HG02610 (cell line): ENCODE results near the gene LACRT.
"Not testable (repeated sequence)": the region's sequence is repeated elsewhere in the genome, so short reads cannot be mapped to it uniquely, and the experiment has no call there.

Experiments used
- ATAC-seq: cut with Tn5 transposase; IDR thresholded peaks from one replicate; pipeline ENCODE4 v1.9.1; 2021; ENCODE audit warnings: mild to moderate bottlenecking, moderate library complexity; ENCODE audit not compliant: unreplicated experiment

LACRT gene

GRCh38 chr12:54641089-54641488 is 6.4 kb upstream of the LACRT start:
- ATAC-seq: no peak

GRCh38 chr12:54639112-54639511 is 4.4 kb upstream of the LACRT start:
- not testable (repeated sequence) for ATAC-seq

- ATAC-seq: no peak
Observed at GRCh38 chr12:54631988-54632728, 2.5 kb downstream of the LACRT start.

GRCh38 chr12:54631551-54631950 is 3.1 kb downstream of the LACRT start:
- ATAC-seq: no peak

- no peak for ATAC-seq
Observed at GRCh38 chr12:54629925-54630324, 4.8 kb downstream of the LACRT start.

GRCh38 chr12:54628186-54628846 is 6.4 kb downstream of the LACRT start:
- ATAC-seq: no peak

GRCh38 chr12:54627304-54627703 is 7.4 kb downstream of the LACRT start:
- no peak for ATAC-seq

GRCh38 chr12:54625598-54625997 is 9.1 kb downstream of the LACRT start:
- no peak for ATAC-seq

GRCh38 chr12:54624315-54625279 is 10.1 kb downstream of the LACRT start:
- no peak for ATAC-seq

- no peak for ATAC-seq
Observed at GRCh38 chr12:54622463-54623183, 12.1 kb downstream of the LACRT start.

GRCh38 chr12:54616933-54617680 is 17.6 kb downstream of the LACRT start:
- ATAC-seq: no peak

- ATAC-seq: no peak
Observed at GRCh38 chr12:54612225-54612750, 22.4 kb downstream of the LACRT start.

GRCh38 chr12:54611715-54612149 is 23.0 kb downstream of the LACRT start:
- ATAC-seq: no peak

GRCh38 chr12:54608769-54609168 is 25.9 kb downstream of the LACRT start:
- no peak for ATAC-seq

GRCh38 chr12:54608156-54608555 is 26.5 kb downstream of the LACRT start:
- no peak for ATAC-seq

GRCh38 chr12:54606556-54606955 is 28.1 kb downstream of the LACRT start:
- no peak for ATAC-seq

GRCh38 chr12:54605138-54605970 is 29.3 kb downstream of the LACRT start:
- ATAC-seq: no peak

- ATAC-seq: no peak
Observed at GRCh38 chr12:54604436-54604835, 30.3 kb downstream of the LACRT start.

- ATAC-seq: no peak
Observed at GRCh38 chr12:54603872-54604271, 30.8 kb downstream of the LACRT start.
